ENCODE measurements around the gene PIK3R3.

DNA sequence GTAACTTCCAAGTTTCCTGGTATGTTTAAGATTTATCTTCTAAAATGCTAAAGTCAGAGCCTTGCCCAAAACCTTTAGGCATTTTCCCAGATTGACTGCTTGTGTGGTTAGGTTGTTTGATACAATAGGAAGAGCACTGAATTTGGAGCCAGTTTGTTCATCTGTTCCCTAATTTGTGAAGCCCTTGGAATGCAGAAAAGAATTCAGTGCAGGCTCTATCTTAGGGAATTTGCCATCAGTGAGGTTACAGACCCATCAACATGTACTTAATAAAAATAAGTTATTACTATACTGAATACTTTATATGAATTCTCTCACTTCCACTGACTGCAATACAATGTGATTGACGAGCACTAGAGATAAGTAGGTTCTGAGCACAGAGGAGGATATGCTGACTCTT lies 120.2 kb downstream of the PIK3R3 start:
- no peak for TF ChIP-seq EZH2 (IDR thresholded peaks at IDR 0.05; ENCODE audit: low read length)
- TF ChIP-seq, protein P1, sequence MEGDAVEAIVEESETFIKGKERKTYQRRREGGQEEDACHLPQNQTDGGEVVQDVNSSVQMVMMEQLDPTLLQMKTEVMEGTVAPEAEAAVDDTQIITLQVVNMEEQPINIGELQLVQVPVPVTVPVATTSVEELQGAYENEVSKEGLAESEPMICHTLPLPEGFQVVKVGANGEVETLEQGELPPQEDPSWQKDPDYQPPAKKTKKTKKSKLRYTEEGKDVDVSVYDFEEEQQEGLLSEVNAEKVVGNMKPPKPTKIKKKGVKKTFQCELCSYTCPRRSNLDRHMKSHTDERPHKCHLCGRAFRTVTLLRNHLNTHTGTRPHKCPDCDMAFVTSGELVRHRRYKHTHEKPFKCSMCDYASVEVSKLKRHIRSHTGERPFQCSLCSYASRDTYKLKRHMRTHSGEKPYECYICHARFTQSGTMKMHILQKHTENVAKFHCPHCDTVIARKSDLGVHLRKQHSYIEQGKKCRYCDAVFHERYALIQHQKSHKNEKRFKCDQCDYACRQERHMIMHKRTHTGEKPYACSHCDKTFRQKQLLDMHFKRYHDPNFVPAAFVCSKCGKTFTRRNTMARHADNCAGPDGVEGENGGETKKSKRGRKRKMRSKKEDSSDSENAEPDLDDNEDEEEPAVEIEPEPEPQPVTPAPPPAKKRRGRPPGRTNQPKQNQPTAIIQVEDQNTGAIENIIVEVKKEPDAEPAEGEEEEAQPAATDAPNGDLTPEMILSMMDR (optimal IDR thresholded peaks at IDR 0.05 in 1 of 3, IDR thresholded peaks at IDR 0.05 in 1 of 3, conservative IDR thresholded peaks at IDR 0.05 in 1 of 3; ENCODE audit: extremely low read depth in 1 of 3, insufficient read depth in 2 of 3, low read length in 3 of 3): no peak

Data from keratinocyte (primary cell).